WTC11 (cell line): ENCODE results near the gene VASN. TPM values are rescaled to one million over a fixed set of nuclear protein-coding genes. Genes with fewer than 3 reads are reported as not detected.

ENCODE experiments used
- ATAC-seq: fragments of 200-7000 bp; cut with Tn5 transposase; 2 replicates; pipeline ENCODE4 v1.10.0; 2021; ENCODE audit warnings: mild to moderate bottlenecking, moderate library complexity
- CTCF ChIA-PET: fragments of 300-600 bp; sonication (Branson Sonifier 250); formaldehyde crosslinking; loops from one replicate; lab custom pipeline; 2021; ENCODE audit warnings: antibody characterized with exemption; lab: Charles Lee
- POLR2A ChIA-PET: fragments of 350-600 bp; sonication (Branson Sonifier 250); formaldehyde crosslinking; loops from one replicate; lab custom pipeline; 2021; ENCODE audit warnings: antibody characterized with exemption; lab: Charles Lee
- DNase-seq: peaks from one replicate; pipeline ENCODE4 v3.0.0; 2021; ENCODE audit warnings: low spot score
- H3K27ac Mint-ChIP-seq: 2 replicates; pipeline ENCODE4 v1.8.0; 2021; ENCODE audit warnings: mixed read lengths
- H3K27me3 Mint-ChIP-seq: 2 replicates; pipeline ENCODE4 v1.8.0; 2021; ENCODE audit warnings: low read depth, mild to moderate bottlenecking, moderate library complexity, mixed read lengths
- H3K36me3 Mint-ChIP-seq: 2 replicates; pipeline ENCODE4 v1.8.0; 2021; ENCODE audit warnings: mixed read lengths
- H3K4me1 Mint-ChIP-seq: 2 replicates; pipeline ENCODE4 v1.8.0; 2022; ENCODE audit warnings: mixed read lengths
- H3K4me3 Mint-ChIP-seq: 2 replicates; pipeline ENCODE4 v1.8.0; 2021; ENCODE audit warnings: mild to moderate bottlenecking, moderate library complexity, mixed read lengths
- H3K9me3 Mint-ChIP-seq: 2 replicates; pipeline ENCODE4 v1.8.0; 2021; ENCODE audit warnings: mixed read lengths
- CTCF ChIP-seq: fragments of 200-600 bp; IDR thresholded peaks from 2 replicates; pipeline ENCODE4 v1.8.0; 2022; ENCODE audit warnings: antibody characterized with exemption
- E2F1 ChIP-seq: sonication (generic); formaldehyde crosslinking; IDR thresholded peaks from 2 replicates; pipeline ENCODE4 v1.8.0; 2022; ENCODE audit warnings: mild to moderate bottlenecking, missing genetic modification reagents
- E2F5 ChIP-seq: sonication (generic); formaldehyde crosslinking; IDR thresholded peaks from 2 replicates; pipeline ENCODE4 v1.8.1; 2022; ENCODE audit warnings: mild to moderate bottlenecking, moderate library complexity, missing genetic modification reagents
- ERG ChIP-seq: fragments of 250-450 bp; sonication (Bioruptor Pico); IDR thresholded peaks from 2 replicates; pipeline ENCODE4 v1.8.0; 2021; ENCODE audit warnings: mild to moderate bottlenecking
- ETV6 ChIP-seq: sonication (generic); formaldehyde crosslinking; IDR thresholded peaks from 2 replicates; pipeline ENCODE4 v1.8.1; 2022; ENCODE audit warnings: mild to moderate bottlenecking, missing genetic modification reagents
- FOXP1 ChIP-seq: sonication (generic); formaldehyde crosslinking; IDR thresholded peaks from 2 replicates; pipeline ENCODE4 v1.8.0; 2022; ENCODE audit warnings: missing genetic modification reagents, mild to moderate bottlenecking, moderate library complexity, borderline replicate concordance
- HMGA2 ChIP-seq: fragments of 250-450 bp; sonication (Bioruptor Pico); IDR thresholded peaks from 2 replicates; pipeline ENCODE4 v1.4.0; 2021; ENCODE audit warnings: mild to moderate bottlenecking, moderate library complexity
- HMGXB4 ChIP-seq: sonication (generic); formaldehyde crosslinking; IDR thresholded peaks from 2 replicates; pipeline ENCODE4 v1.8.1; 2023; ENCODE audit warnings: mild to moderate bottlenecking, moderate library complexity, missing genetic modification reagents
- IRF1 ChIP-seq: sonication (generic); formaldehyde crosslinking; IDR thresholded peaks from 2 replicates; pipeline ENCODE4 v1.8.0; 2023; ENCODE audit warnings: missing genetic modification reagents
- NFATC4 ChIP-seq: fragments of 250-450 bp; sonication (Bioruptor Pico); IDR thresholded peaks from 2 replicates; pipeline ENCODE4 v1.9.0; 2021; ENCODE audit warnings: mild to moderate bottlenecking
- NR1H2 ChIP-seq: sonication (generic); formaldehyde crosslinking; IDR thresholded peaks from 2 replicates; pipeline ENCODE4 v1.9.0; 2021; ENCODE audit warnings: mild to moderate bottlenecking, moderate library complexity, missing genetic modification reagents
- NR2C2 ChIP-seq: sonication (generic); formaldehyde crosslinking; IDR thresholded peaks from 2 replicates; pipeline ENCODE4 v1.8.0; 2022; ENCODE audit warnings: mild to moderate bottlenecking, missing genetic modification reagents
- NR3C1 ChIP-seq: sonication (generic); formaldehyde crosslinking; conservative IDR thresholded peaks from 2 replicates; pipeline ENCODE4 v1.8.1; 2023; ENCODE audit warnings: low read depth, mild to moderate bottlenecking, missing genetic modification reagents
- OVOL2 ChIP-seq: fragments of 250-450 bp; sonication (Bioruptor Pico); IDR thresholded peaks from 2 replicates; pipeline ENCODE4 v1.9.0; 2021; ENCODE audit warnings: mild to moderate bottlenecking, borderline replicate concordance
- PRDM15 ChIP-seq: sonication (generic); formaldehyde crosslinking; IDR thresholded peaks from 2 replicates; pipeline ENCODE4 v1.8.0; 2022; ENCODE audit warnings: missing genetic modification reagents
- PRRX2 ChIP-seq: fragments of 250-450 bp; sonication (Bioruptor Pico); IDR thresholded peaks from 2 replicates; pipeline ENCODE4 v1.8.0; 2021; ENCODE audit warnings: mild to moderate bottlenecking
- TCF7 ChIP-seq: sonication (generic); formaldehyde crosslinking; IDR thresholded peaks from 2 replicates; pipeline ENCODE4 v1.8.0; 2022; ENCODE audit warnings: mild to moderate bottlenecking, low read depth, missing genetic modification reagents, moderate library complexity
- TEAD1 ChIP-seq: sonication (generic); formaldehyde crosslinking; IDR thresholded peaks from 2 replicates; pipeline ENCODE4 v1.8.0; 2022; ENCODE audit warnings: mild to moderate bottlenecking, missing genetic modification reagents
- ZNF317 ChIP-seq: sonication (generic); formaldehyde crosslinking; IDR thresholded peaks from 2 replicates; pipeline ENCODE4 v1.8.1; 2023; ENCODE audit warnings: low read depth, mild to moderate bottlenecking, moderate library complexity, missing genetic modification reagents, borderline replicate concordance
- ZNF425 ChIP-seq: fragments of 250-450 bp; sonication (Bioruptor Pico); conservative IDR thresholded peaks from 2 replicates; pipeline ENCODE4 v1.9.0; 2021; ENCODE audit warnings: mild to moderate bottlenecking
- total RNA-seq: library from RNA; stranded (reverse); gene quantifications from 3 replicates; pipeline ENCODE4 v1.2.3, GENCODE V29; 2021

Gene VASN
- total RNA-seq, 1 experiment from 2014 or later, result 8.0 TPM

GRCh38 chr16:4386951-4387565, 15.4 kb downstream of the VASN start (continued):
- TF ChIP-seq NR3C1 (CRISPR knock-in tag), result no peak
- no peak for TF ChIP-seq ETV6
- TF ChIP-seq NR2C2 (CRISPR knock-in tag), result no peak
- TF ChIP-seq ERG (CRISPR knock-in tag), result no peak
- TF ChIP-seq NFATC4 (CRISPR knock-in tag), result no peak
- no peak for TF ChIP-seq PRRX2 (CRISPR knock-in tag)

GRCh38 chr16:4387781-4388180, 16.1 kb downstream of the VASN start:
- Mint-ChIP-seq H3K27ac (no peak overlapping the region), H3K36me3 (no peaks in the 10 kb centered on the region), H3K27me3 (no peaks in the 10 kb centered on the region), H3K4me1 (peaks cover 36% of the 10 kb centered on the region), H3K9me3 (no peaks in the 10 kb centered on the region), H3K4me3 (no peak overlapping the region)
- ChIA-PET POLR2A (interaction anchor here (1.7 kb wide), 1 partner anchor 14 kb away, joined by 5 read pairs; no protein-coding TSS in a partner anchor), CTCF (interaction anchor here (2.1 to 9.6 kb wide), 4 partner anchors 13 to 134 kb away, joined by 8 to 316 read pairs (median 42); no protein-coding TSS in a partner anchor)
- TF ChIP-seq NR1H2 (CRISPR knock-in tag) (no peak), TEAD1 (CRISPR knock-in tag) (no peak), ZNF425 (CRISPR knock-in tag) (no peak), ZNF317 (CRISPR knock-in tag) (no peak), NFATC4 (CRISPR knock-in tag) (no peak), OVOL2 (no peak), CTCF (no peak), ETV6 (no peak), HMGXB4 (no peak), TCF7 (CRISPR knock-in tag) (no peak), HMGA2 (CRISPR knock-in tag) (no peak), FOXP1 (CRISPR knock-in tag) (no peak), E2F1 (CRISPR knock-in tag) (no peak), IRF1 (CRISPR knock-in tag) (no peak), PRDM15 (CRISPR knock-in tag) (no peak), E2F5 (CRISPR knock-in tag) (no peak)
- peak; percentile 11 for DNase-seq
- ATAC-seq, result no peak
